ENCODE data around the gene NOP16. TPM values are rescaled to one million over a fixed set of nuclear protein-coding genes. Genes with fewer than 3 reads are reported as not detected.
"Not testable (repeated sequence)": the region's sequence is repeated elsewhere in the genome, so short reads cannot be mapped to it uniquely, and the experiment has no call there.

The NOP16 gene
- total RNA-seq, 2 experiments from 2014 or later, result 154 to 158 TPM

- Mint-ChIP-seq H3K27me3 (no peaks in the 10 kb centered on the region), H3K9me3 (no peaks in the 10 kb centered on the region), H3K4me1 (peaks cover 32% of the 10 kb centered on the region), H3K4me3 (peak overlapping the region; percentile 76), H3K27ac (peak overlapping the region; percentile 14), H3K36me3 (no peaks in the 10 kb centered on the region)
- no peak for DNase-seq
These were observed 27.0 kb upstream of the NOP16 start for GRCh38 chr5:176415240-176415951.

- peaks cover 32% of the 10 kb centered on the region for H3K4me1 Mint-ChIP-seq
These were observed 26.3 kb upstream of the NOP16 start for GRCh38 chr5:176414704-176415103.

GRCh38 chr5:176413709-176414191 is 25.4 kb upstream of the NOP16 start:
- Mint-ChIP-seq H3K4me3 (no peak overlapping the region), H3K27me3 (no peaks in the 10 kb centered on the region), H3K9me3 (no peaks in the 10 kb centered on the region), H3K4me1 (peaks cover 32% of the 10 kb centered on the region), H3K36me3 (no peaks in the 10 kb centered on the region), H3K27ac (no peak overlapping the region)
- DNase-seq, result no peak

More at GRCh38 chr5:176414704-176415103, 26.3 kb upstream of the NOP16 start:
- no peak for DNase-seq
- H3K27ac Mint-ChIP-seq, result peak overlapping the region; percentile 4
- peak overlapping the region; percentile 76 for H3K4me3 Mint-ChIP-seq
- H3K36me3 Mint-ChIP-seq, result no peaks in the 10 kb centered on the region
- no peaks in the 10 kb centered on the region for H3K27me3 Mint-ChIP-seq
- H3K9me3 Mint-ChIP-seq, result no peaks in the 10 kb centered on the region

- Mint-ChIP-seq H3K27ac (no peak overlapping the region), H3K36me3 (no peaks in the 10 kb centered on the region), H3K9me3 (no peaks in the 10 kb centered on the region), H3K27me3 (no peaks in the 10 kb centered on the region), H3K4me3 (no peak overlapping the region), H3K4me1 (peaks cover 32% of the 10 kb centered on the region)
- DNase-seq, result no peak
These were observed 24.8 kb upstream of the NOP16 start for GRCh38 chr5:176413255-176413565.

- H3K27ac Mint-ChIP-seq, result peak overlapping the region; percentile 49
- H3K4me1 Mint-ChIP-seq, result peaks cover 32% of the 10 kb centered on the region
- no peaks in the 10 kb centered on the region for H3K27me3 Mint-ChIP-seq
- H3K36me3 Mint-ChIP-seq, result peaks cover 2% of the 10 kb centered on the region
- H3K4me3 Mint-ChIP-seq, result no peak overlapping the region
- DNase-seq, result no peak
- H3K9me3 Mint-ChIP-seq, result no peaks in the 10 kb centered on the region
These were observed 24.3 kb upstream of the NOP16 start for GRCh38 chr5:176412517-176413254.

- peaks cover 2% of the 10 kb centered on the region for H3K36me3 Mint-ChIP-seq
- H3K4me3 Mint-ChIP-seq, result no peak overlapping the region
- no peaks in the 10 kb centered on the region for H3K9me3 Mint-ChIP-seq
- DNase-seq, result no peak
- H3K27ac Mint-ChIP-seq, result no peak overlapping the region
- no peaks in the 10 kb centered on the region for H3K27me3 Mint-ChIP-seq
- peaks cover 23% of the 10 kb centered on the region for H3K4me1 Mint-ChIP-seq
These were observed 22.2 kb upstream of the NOP16 start for GRCh38 chr5:176410486-176411180.

- Mint-ChIP-seq H3K4me1 (peaks cover 18% of the 10 kb centered on the region), H3K36me3 (peaks cover 2% of the 10 kb centered on the region), H3K27me3 (no peaks in the 10 kb centered on the region), H3K9me3 (no peaks in the 10 kb centered on the region), H3K27ac (no peak overlapping the region), H3K4me3 (no peak overlapping the region)
- DNase-seq, result no peak
These were observed 21.4 kb upstream of the NOP16 start for GRCh38 chr5:176409765-176410164.

- Mint-ChIP-seq H3K36me3 (peaks cover 2% of the 10 kb centered on the region), H3K27me3 (no peaks in the 10 kb centered on the region)
These were observed 20.2 kb upstream of the NOP16 start for GRCh38 chr5:176408590-176408989.

GRCh38 chr5:176408252-176408573 is 19.8 kb upstream of the NOP16 start:
- H3K4me1 Mint-ChIP-seq, H3K27ac Mint-ChIP-seq, H3K9me3 Mint-ChIP-seq, H3K36me3 Mint-ChIP-seq, DNase-seq, H3K4me3 Mint-ChIP-seq, H3K27me3 Mint-ChIP-seq: not testable (repeated sequence)

More at GRCh38 chr5:176408590-176408989, 20.2 kb upstream of the NOP16 start:
- H3K27ac Mint-ChIP-seq, result no peak overlapping the region
- no peaks in the 10 kb centered on the region for H3K9me3 Mint-ChIP-seq
- DNase-seq, result no peak
- peaks cover 6% of the 10 kb centered on the region for H3K4me1 Mint-ChIP-seq
- H3K4me3 Mint-ChIP-seq, result no peak overlapping the region

GRCh38 chr5:176407456-176408251 is 19.3 kb upstream of the NOP16 start:
- Mint-ChIP-seq H3K36me3 (peaks cover 2% of the 10 kb centered on the region), H3K27ac (no peak overlapping the region), H3K4me3 (no peak overlapping the region), H3K4me1 (peaks cover under 1% of the 10 kb centered on the region), H3K9me3 (no peaks in the 10 kb centered on the region), H3K27me3 (no peaks in the 10 kb centered on the region)
- DNase-seq, result no peak

- no peak overlapping the region for H3K27ac Mint-ChIP-seq
These were observed 18.1 kb upstream of the NOP16 start for GRCh38 chr5:176406436-176407052.

GRCh38 chr5:176405656-176406435 is 17.4 kb upstream of the NOP16 start:
- H3K4me3 Mint-ChIP-seq, result no peak overlapping the region
- H3K27me3 Mint-ChIP-seq, result no peaks in the 10 kb centered on the region
- H3K36me3 Mint-ChIP-seq, result peaks cover 2% of the 10 kb centered on the region
- no peaks in the 10 kb centered on the region for H3K9me3 Mint-ChIP-seq
- H3K27ac Mint-ChIP-seq, result no peak overlapping the region
- no peaks in the 10 kb centered on the region for H3K4me1 Mint-ChIP-seq
- no peak for DNase-seq

More at GRCh38 chr5:176406436-176407052, 18.1 kb upstream of the NOP16 start:
- Mint-ChIP-seq H3K27me3 (no peaks in the 10 kb centered on the region), H3K4me3 (no peak overlapping the region), H3K9me3 (no peaks in the 10 kb centered on the region), H3K4me1 (no peaks in the 10 kb centered on the region), H3K36me3 (peaks cover 2% of the 10 kb centered on the region)
- DNase-seq, result no peak

GRCh38 chr5:176401281-176402205 is 13.1 kb upstream of the NOP16 start:
- no peaks in the 10 kb centered on the region for H3K4me1 Mint-ChIP-seq
- no peak for DNase-seq
- no peaks in the 10 kb centered on the region for H3K27me3 Mint-ChIP-seq
- H3K27ac Mint-ChIP-seq, result no peak overlapping the region
- no peak overlapping the region for H3K4me3 Mint-ChIP-seq
- no peaks in the 10 kb centered on the region for H3K9me3 Mint-ChIP-seq
- no peaks in the 10 kb centered on the region for H3K36me3 Mint-ChIP-seq
